HG03442 (cell line): ENCODE data around the gene HS2ST1.
"Not testable (repeated sequence)": the region's sequence is repeated elsewhere in the genome, so short reads cannot be mapped to it uniquely, and the experiment has no call there.

ENCODE experiments used
- ATAC-seq: cut with Tn5 transposase; IDR thresholded peaks from one replicate; pipeline ENCODE4 v1.9.1; 2021; ENCODE audit warnings: mild to moderate bottlenecking, moderate library complexity; ENCODE audit not compliant: unreplicated experiment

HS2ST1 gene

DNA sequence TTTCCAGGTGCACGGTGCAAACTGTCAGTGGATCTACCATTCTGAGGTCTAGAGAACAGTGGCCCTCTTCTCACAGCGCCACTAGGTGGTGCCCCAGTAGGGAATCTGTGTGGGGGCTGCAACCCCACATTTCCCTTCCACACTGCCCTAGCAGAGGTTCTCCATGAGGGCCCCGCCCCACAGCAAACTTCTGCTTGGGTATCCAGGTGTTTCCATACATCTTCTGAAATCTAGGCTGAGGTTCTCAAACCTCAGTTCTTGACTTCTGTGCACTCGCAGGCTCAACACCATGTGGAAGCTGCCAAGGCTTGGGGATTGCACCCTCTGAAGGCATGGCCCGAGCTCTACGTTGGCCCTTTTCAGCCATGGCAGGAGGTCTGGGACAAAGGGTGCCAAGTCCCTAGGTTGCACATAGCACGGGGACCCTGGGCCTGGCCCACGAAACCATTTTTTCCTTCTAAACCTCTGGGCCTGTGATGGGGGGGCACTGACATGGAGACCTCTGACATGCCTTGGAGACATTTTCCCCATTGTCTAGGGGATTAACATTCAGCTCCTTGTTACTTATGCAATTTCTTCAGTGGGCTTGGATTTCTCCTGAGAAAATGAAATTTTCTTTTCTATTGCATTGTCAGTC is 10.0 kb downstream of the HS2ST1 start:
- ATAC-seq = no peak

DNA sequence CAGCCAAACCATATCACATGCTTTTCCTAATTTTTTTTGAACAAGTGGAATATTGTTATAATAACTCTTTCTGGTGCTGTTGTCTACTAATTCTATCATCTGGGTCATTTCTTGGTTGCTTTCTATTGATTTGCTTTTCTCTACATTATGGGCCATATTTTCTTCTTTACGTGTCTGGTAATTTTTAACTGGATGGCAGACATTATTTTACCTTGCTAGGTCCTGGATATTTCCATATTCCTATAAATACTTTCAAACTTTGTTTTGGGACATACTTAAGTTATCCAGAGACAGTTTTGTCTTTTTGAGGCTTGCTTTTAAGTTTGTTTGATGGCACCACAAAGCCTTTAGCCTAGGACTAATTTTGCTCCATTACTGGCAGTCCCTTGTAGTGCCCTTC is 11.3 kb downstream of the HS2ST1 start:
- ATAC-seq = no peak

DNA sequence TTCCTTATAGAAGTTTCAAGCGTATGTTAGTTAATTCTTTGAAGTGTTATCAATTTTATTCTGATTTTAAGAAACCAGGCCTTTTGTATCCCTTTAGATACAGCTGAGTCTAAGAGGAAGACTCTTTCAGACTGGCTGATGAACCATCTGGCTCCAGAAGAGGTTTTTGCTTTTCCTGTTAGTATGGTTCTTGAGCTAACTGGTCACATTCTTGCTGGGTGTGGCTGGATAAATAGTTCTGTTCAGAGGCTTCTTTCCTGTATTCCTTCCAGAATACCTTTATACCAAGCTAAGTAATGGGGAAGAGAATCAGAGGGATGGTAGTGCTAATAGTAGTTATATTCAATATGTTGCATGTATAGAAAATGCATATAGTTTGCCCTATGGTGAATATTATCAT is 12.4 kb downstream of the HS2ST1 start:
- no peak for ATAC-seq

DNA sequence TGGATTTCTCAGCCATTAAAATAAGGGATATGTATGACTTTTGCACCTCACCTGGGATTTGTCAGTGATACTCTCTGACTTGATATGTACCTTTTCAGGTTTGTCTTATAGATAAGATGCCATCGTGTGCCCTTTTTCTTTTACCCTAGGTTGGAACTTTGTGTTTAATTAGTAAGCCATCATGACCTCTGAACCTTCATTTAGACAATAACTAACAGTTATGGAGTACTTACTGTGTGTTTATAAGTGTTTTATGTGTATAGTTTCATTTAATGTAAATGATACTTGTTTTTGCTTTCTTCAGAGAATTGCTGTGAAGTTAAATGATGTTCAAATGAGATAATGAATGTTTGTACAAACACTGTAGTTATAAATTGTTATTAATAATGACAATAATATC is 14.4 kb downstream of the HS2ST1 start:
- ATAC-seq = no peak

- ATAC-seq = no peak
Observed at GRCh38 chr1:86933051-86933450, 18.6 kb downstream of the HS2ST1 start.

- no peak for ATAC-seq
Observed at GRCh38 chr1:86933562-86934377, 19.3 kb downstream of the HS2ST1 start.

- no peak for ATAC-seq
Observed at GRCh38 chr1:86938450-86938849, 24.0 kb downstream of the HS2ST1 start.

DNA sequence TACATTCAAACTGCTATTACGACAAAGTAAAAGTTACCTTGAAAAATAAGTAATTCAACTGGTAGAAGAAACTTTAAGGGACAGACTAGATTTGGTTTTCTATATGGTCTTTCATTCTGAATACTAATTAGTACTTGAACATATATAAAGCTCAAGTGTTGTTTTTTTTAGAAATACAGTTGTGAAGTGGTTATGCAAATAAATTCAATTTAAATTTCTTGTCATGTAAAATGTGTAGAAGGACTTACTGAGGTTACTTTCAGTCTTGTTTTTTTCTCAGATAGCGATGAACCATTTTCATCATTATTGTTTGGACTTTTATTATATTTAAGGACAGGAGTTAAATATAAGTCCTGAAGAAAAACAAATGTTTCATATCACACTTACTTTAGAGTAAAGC is 24.4 kb downstream of the HS2ST1 start:
- no peak for ATAC-seq

DNA sequence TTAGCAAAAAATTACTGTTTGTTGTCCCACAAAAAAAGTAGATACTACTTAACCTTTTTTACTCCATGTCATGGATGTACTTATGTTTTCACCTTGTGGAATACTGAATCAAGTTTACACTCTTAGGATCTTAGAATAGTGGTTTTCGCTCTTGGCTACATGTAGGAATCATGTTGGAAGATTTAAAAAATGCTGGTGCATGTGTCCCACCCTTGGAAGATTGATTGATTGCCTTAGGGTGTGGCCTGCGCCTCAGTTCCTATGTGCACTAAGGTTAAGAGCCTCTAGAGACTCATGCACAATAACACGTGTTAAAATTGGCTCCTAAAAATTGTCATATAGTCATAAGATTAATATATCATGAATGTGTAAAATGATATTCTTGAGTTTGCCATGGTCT is 25.0 kb downstream of the HS2ST1 start:
- ATAC-seq = no peak

- no peak for ATAC-seq
Observed at GRCh38 chr1:86940599-86940998, 26.2 kb downstream of the HS2ST1 start.

DNA sequence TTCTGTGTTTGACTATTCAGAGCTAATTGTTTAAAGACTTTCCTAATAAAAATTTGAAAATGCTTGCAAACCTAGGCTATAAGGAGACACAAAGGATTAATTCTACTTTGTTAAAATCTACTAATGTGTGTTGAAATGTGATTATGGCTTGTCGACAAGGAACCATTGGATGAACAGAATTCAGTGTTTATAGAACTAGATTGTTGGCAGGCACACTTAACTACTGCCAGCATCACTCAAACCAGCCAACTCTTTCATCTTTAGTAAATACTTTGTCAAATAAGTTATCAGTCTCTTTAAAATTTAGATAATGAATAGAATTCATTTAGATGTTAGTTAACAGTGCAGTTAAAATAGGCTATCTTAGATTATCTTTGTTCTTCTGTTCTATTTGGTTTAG is 27.6 kb downstream of the HS2ST1 start:
- no peak for ATAC-seq

GRCh38 chr1:86942743-86943142 is 28.3 kb downstream of the HS2ST1 start:
- no peak for ATAC-seq

DNA sequence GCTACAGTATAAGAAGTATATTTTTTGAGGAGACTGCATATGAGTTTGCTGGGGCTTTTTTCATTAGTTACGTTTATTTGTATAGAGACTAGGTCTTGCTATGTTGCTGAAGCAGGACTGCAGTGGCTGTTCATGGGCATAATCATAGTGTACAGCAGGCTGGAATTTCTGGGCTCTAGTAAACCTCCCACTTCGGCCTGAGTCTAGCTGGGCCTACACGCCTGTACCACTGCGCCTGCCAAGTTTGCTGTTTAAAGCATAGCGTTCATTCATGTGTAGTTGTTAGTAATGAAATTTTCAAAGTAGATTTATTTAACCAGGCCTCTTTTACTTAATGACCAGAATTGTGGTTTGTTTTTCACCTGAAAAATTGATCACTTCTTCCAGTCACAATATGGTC is 33.8 kb downstream of the HS2ST1 start:
- no peak for ATAC-seq

- no peak for ATAC-seq
Observed at GRCh38 chr1:86950712-86951419, 36.4 kb downstream of the HS2ST1 start.

DNA sequence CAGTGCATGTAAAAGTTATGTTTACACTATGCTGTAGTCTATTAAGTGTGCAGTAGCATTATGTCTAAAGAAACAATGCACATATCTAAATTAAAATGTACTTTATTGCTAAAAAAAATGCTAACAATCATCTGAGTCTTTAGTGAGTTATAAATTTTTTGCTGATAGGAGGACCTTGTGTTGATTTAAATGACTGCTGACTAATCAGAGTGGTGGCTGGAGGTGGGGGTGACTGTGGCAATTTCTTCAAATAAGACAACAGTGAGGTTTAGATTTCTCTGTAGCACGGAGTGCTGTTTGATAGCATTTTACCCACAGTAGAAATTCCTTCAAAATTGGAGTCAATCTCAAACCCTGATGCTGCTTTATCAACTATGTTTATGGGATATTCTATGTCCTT is 37.0 kb downstream of the HS2ST1 start:
- no peak for ATAC-seq

DNA sequence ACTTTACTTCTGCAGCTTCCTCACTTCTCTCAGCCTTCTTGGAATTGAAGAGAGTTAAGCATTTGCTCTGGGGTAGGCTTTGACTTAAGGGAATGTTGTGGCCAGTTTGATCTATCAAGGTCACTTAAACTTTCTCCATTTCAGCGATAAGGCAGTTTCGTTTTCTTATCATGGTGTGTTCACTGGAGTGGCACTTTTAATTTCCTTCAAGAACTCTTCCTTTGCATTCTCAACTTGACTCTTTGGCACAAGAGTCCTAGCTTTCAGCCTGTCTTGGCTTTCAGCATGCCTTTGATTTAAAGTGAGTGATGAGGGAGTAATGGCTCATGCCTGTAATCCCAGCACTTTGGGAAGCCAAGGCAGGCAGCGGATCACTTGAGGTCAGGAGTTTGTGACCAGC is 38.7 kb downstream of the HS2ST1 start:
- ATAC-seq = no peak

DNA sequence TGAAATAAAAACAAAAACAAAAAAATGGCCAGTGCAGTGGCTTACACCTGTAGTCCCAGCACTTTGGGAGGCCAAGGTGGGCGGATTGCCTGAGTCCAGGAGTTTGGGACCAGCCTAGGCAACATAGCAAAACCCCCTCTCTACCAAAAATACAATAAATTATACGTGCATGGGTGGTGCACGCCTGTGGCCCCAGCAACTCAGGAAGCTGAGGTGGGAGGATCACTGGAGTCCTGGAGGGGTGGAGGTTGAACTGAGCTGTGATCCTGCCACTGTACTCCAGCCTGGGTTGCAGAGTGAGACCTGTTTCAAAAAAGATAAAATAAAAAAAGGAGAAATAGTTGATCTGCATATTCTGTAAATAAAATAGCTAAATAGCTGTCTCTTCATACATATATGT is 41.2 kb downstream of the HS2ST1 start:
- no peak for ATAC-seq

DNA sequence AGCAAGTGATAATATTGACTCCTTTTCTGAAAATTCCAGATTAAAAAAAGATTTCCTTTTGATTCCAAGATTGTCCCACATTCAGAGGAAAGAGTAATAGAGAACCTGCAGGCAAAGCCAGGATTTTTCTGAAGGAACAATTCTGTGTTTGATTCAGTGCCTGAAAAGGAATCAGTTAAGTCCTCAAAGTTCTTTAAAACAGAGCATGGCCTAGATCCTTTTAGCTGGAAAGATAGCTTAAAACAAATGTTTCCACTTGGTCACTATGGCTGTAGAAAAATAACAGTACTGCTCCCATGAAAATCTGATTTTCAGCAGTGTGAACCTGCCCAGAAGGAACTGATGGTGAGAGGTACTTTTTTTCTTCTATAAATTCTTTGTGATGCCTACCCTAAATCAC is 41.8 kb downstream of the HS2ST1 start:
- ATAC-seq = no peak

- ATAC-seq = no peak
Observed at GRCh38 chr1:86957221-86957620, 42.8 kb downstream of the HS2ST1 start.

DNA sequence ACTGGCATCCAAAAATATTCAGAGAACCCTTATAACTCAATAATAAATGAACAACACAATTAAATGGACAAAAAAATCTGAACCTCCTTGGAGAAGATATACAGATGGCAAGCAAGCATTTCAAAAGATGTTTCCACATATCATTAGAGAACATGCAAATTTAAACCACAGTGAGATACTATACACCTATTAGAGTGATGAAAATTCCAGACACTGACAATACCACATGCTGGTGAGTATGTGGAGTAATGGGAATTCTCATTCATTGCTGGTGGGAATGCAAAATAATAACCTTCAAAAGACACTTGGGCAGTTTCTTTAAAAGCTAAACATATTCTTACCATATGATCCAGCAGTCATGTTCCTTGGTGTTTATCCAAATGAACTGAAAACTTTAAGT is 46.1 kb downstream of the HS2ST1 start:
- no peak for ATAC-seq

DNA sequence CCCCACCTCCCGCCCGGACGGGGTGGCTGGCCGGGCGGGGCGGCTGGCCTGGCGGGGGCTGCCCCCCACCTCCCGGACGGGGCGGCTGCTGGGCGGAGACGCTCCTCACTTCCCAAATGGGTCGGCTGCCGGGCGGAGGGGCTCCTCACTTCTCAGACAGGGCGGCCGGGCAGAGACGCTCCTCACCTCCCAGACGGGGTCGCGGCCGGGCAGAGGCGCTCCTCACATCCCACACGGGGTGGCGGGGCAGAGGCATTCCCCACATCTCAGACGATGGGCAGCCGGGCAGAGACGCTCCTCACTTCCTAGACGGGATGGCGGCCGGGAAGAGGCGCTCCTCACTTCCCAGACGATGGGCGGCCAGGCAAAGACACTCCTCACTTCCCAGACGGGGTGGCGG is 49.4 kb downstream of the HS2ST1 start:
- ATAC-seq = not testable (repeated sequence)
